SK-N-SH treated with all-trans-retinoic acid at 6 μM for 48 hours (cell line): ENCODE results near the gene NDOR1.

Source experiments
- ARNTL ChIP-seq: fragments of 450-650 bp; formaldehyde crosslinking; IDR thresholded peaks from 2 replicates; pipeline ENCODE4 v1.5.0; 2020; ENCODE audit warnings: low read depth, mild to moderate bottlenecking, moderate library complexity, borderline replicate concordance
- CREB5 ChIP-seq: fragments of 250-450 bp; sonication (Bioruptor Pico); IDR thresholded peaks from 2 replicates; pipeline ENCODE4 v1.5.1; 2020; ENCODE audit warnings: low read depth, mild to moderate bottlenecking, moderate library complexity
- PATZ1 ChIP-seq: fragments of 250-450 bp; sonication (Bioruptor Pico); IDR thresholded peaks from 2 replicates; pipeline ENCODE4 v1.8.0; 2020; ENCODE audit warnings: mild to moderate bottlenecking, moderate library complexity, borderline replicate concordance
- ZNF565 ChIP-seq: fragments of 450-650 bp; formaldehyde crosslinking; conservative IDR thresholded peaks from 2 replicates; pipeline ENCODE4 v1.5.0; 2020; ENCODE audit warnings: low read depth, mild to moderate bottlenecking, moderate library complexity

- TF ChIP-seq CREB5: no peak
- no peak for TF ChIP-seq ZNF565 (CRISPR knock-in tag)
- no peak for TF ChIP-seq ARNTL (CRISPR knock-in tag)
- no peak for TF ChIP-seq PATZ1
Observed at GRCh38 chr9:137192859-137193258, 12.6 kb upstream of the NDOR1 start.
